Measurements from ENCODE around the gene HECTD4.

GRCh38 chr12:112370199-112370598 is 12.0 kb downstream of the HECTD4 start:
- TF ChIP-seq CTCF (IDR thresholded peaks at IDR 0.05) = no peak
- no peak for TF ChIP-seq ZFX (IDR thresholded peaks at IDR 0.05; ENCODE audit: borderline replicate concordance)
